HG02870 (cell line): ENCODE results near the gene TAS2R39.

Experiments
- ATAC-seq: cut with Tn5 transposase; IDR thresholded peaks from one replicate; pipeline ENCODE4 v1.9.1; 2021; ENCODE audit warnings: mild to moderate bottlenecking, moderate library complexity; ENCODE audit not compliant: unreplicated experiment

TAS2R39 gene

DNA sequence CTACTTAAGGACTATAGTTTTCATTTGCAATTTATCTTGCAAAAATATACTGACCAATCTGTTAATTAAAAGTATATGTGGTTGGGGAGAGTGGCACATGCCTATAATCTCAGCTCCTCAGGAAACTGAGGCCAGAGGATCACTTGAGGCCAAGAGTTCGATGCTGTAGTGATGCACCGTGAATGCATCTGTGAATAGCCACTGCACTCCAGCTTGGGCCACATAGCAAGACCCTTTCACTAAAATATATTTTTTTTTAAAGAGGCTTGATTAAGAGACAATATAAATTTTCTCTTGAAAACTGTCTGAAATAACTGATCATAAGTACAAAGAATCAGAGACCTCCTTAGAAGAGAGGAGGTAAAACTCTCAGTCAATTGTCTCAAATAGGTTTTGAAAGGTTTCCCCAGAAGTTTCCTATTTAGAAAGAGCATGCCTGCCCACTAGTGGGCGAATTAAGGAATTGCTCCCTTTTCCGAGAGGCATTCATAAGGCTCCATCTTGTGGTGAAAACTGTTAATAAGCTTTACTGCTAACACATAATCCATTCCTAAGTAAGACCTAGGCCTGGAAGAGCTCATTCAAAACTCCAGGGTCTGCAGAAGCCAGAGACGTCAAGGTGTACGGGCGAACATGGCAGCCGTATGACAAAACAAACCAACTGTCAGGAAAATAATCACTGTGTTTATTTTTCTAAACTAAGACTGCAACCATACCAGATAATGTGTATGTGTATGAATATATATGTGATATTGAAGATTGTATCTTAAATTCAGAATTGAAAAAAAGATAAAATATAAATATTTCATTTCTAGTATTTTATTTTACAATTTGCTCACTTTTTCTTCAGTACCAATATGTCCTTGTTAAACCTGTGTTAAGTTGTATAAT is 31.8 kb downstream of the TAS2R39 start:
- ATAC-seq = peak; percentile 90

DNA sequence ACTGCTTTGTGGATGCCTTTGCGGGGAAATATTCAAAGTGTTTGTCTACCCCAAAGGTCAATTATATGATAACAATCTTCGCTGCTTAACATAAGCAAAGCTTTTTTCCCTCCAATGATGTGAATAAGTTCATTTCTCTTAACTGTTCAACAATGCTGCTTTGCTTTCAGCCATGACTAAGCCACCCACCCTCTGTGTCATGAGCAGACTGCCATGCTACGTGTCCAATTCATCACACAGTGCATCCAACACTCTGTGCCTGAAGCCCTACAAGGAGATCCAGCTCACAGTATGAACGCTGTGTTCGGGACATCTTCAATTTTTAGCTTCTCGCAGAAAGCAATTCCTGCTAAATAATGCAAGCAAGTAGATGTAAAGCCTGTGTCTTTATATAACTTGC is 32.9 kb downstream of the TAS2R39 start:
- no peak for ATAC-seq

DNA sequence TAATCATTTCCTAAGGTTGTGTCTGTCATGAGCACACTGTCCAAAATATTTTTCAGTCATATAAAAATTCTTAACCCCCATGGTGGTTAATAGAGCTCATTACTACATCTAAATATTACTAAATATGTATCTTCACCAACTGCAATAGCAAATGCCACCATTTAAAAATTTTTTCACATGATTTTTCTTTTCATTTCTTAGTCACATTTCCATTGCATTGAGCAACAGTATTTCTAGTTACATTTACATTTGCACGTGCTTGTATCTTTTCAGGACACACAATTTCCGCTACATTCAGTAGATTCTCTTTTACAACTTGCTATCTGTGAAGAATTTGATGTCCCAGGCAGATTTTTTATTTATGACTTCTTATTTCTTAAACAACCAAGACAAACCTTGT is 33.5 kb downstream of the TAS2R39 start:
- ATAC-seq = no peak

DNA sequence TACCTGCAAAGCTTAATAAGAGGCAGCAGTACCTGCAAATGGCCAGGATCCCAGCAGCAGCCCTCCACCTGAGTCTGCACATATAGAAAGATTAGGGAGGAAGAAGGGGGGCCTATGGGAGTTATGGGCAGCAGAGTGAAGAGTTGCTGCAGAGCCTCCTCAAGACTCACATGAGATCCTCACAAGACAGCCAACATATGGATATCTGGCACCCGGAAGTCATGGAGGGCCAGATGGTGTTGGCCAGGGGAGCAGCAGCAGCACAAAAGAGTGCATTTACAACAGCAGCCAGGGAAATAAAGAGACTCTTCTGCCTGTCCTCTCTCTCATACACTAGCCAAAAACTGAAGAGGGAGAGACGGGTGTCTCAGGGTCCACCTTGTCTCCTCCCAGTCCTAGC is 34.6 kb downstream of the TAS2R39 start:
- ATAC-seq = no peak

DNA sequence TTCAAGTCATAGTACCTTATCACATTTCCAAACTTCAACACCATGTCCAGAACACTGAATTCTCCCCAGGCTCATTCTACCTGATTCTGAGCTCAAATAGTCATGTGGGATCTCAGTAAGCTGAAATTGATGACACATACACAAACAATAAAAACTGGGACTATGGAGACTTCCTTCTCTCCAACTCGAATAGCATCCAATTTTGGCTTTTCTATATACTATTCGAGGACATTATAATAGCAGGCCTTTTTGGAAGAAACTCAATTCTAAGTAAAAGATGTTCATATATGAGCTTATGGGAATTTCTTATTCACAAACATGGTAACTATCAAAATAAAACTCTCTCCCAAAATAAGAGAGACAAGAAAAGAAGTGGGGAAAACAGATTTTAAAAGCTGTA is 38.1 kb downstream of the TAS2R39 start:
- no peak for ATAC-seq

DNA sequence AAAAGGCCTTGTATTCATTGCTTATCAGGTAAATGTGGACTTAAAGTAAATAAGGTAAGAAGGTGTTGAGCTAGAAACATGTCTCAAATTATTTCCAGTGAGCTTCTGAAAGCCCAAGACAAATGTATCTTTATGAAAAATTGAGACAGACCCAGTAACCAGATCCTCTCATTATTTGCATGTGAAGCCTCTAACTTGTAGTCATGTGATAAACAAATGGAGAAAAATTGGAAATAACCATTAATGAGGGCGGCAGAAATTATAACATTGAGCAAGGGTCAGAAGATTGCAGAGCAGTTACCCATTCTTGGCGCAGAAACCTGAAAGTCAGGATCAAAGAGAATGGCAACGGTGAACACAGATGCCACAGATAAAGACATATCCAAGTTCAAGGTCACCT is 38.5 kb downstream of the TAS2R39 start, which contains the start of gene TAS2R40:
TSS of gene TAS2R40 (plus strand) at position 301 of the 400 bp plus-strand sequence. CDS start at position 343, 42 bp downstream.
- ATAC-seq = no peak

DNA sequence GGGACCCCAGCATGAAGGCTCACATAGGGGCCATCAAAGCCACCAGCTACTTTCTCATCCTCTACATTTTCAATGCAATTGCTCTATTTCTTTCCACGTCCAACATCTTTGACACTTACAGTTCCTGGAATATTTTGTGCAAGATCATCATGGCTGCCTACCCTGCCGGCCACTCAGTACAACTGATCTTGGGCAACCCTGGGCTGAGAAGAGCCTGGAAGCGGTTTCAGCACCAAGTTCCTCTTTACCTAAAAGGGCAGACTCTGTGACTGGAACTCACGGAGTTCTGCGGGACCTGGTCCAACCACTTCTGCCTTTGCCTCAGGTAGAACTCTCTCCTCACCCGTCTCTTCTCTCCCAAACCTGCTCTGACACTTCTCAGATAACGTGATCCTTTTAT is 39.6 kb downstream of the TAS2R39 start:
- no peak for ATAC-seq

DNA sequence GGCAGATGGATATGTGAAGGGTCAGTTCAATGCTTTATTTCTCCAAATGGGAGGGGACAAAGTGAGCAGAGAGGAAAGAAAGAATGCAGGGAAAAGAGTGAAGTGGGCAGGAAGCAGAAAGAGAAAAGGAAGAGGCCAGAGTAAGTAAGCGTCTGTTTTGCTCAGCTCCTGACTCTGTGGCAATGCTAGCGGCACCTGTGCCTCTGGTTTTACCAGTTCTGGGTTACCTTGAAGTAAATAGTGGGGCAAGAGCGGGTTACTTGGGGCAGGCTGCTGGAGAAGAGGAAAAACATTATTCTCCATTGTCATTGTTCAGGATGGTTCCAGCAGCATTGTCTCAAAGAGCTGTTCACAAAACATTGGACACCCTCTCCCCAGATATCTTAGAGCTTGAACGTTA is 40.6 kb downstream of the TAS2R39 start:
- no peak for ATAC-seq

DNA sequence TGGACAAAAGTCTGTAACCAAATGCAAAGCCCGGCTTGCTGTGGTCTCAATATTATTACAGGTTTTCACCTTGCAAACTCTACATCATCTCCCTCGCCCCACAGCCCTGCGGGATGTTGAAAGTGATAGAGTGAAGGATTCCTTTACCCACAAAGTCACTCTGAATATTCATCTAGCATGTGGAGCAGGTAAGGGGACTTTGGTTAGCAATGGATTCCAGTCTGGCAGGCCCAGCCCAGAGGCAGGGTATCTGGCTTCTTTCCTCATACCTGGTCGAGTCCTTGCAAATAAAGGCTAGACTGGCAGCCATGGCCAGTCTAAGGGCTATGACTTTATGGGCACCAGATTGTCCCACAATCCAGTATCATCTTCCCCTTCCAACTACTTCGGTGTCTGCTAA is 41.8 kb downstream of the TAS2R39 start:
- no peak for ATAC-seq

DNA sequence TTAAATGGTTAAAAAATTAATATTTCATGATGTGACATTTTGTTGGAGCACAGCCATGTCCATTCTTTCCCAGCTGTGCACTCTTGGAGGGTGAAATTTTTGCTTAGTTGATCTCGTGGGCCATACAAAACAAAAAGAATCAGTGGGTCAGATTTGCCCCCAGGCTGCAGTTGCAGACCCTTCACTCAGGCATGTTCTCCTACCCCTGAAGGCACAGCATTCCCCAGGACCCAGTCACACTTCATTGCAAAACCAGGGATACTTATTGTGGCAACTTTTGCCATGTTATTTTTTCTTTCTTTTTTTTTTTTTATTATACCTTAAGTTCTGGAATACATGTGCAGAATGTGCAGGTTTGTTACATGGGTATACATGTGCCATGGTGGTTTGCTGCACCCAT is 44.6 kb downstream of the TAS2R39 start:
- ATAC-seq = no peak

DNA sequence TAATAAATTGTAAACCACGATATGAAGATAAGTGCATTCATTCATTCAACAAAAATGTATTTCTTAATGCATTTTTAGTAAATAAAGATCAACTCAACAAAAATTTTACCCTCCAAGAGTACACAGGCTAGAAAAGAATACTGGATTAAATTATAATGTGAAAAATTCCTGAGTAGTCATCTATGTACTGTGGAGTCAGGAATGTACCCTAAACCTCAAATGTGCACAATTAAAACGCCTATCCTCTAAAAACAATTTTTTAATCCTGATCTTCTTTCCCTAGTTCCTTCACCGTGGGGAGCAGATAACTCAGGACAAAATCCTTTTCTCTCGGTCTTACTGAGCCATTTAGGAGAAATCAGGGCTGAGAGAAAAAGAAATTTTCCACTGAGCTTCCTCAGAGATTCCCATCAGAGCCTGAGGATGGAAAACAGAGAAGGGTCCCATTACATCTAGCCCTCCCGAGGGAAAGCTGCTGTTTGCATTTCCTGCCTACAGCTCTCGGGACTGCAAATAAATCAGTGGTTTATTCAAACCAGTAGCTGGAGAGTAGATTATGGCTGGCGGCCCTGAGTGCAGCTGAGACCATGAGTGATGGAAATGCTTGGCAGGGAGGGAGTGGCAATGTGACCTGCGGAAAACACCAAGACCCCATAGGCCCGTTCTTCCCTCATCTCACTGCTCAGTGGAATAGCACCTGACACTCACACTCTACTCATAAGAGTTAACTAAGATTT is 46.0 kb downstream of the TAS2R39 start:
- no peak for ATAC-seq

DNA sequence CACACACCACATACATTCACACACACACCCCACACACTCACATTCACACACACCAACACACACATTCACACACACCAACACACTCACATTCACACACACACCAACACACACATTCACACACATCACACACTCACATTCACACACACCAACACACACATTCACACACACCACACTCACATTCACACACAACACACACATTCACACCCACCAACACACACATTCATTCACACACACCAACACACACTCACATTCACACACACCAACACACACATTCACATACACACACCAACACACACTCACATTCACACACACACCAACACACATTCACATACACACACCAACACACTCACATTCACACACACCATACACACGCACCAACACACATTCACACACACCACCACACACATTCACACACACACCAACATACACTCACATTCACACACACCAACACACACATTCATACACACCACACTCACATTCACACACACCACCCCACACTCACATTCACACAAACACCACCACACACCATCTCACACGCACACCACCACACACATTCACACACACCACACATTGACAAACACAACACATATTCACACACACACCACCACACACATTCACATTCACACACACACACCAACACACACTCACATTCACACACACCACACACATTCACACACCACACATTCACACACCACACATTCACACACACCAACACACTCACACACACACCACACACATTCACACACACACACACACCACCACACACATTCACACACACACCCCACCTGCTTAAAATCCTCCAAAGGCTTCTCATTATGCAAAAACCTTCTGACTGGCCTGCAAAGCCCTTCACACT is 47.6 kb downstream of the TAS2R39 start:
- ATAC-seq = no peak
